T-helper 2 cell treated with Interferon-gamma antibody and Interleukin-4, amounts not matched to agents 100 ng/mL and 5 ng/mL, for 36 hours (primary cell): ENCODE data around the gene MACC1. TPM values are rescaled to one million over a fixed set of nuclear protein-coding genes. Genes with fewer than 3 reads are reported as not detected.

Source experiments
- intact Hi-C: fragments of 100-400 bp; cut with micrococcal nuclease; formaldehyde crosslinking; loops from one replicate; pipeline ENCODE4 v1.15.1; 2023
- total RNA-seq: library from RNA; stranded (reverse); gene quantifications from 2 replicates; pipeline ENCODE4 v1.2.3, GENCODE V29; 2022

The MACC1 gene
- total RNA-seq, 1 donor from 2014 or later: 0.02 TPM

GRCh38 chr7:20232848-20233247, 15.7 kb upstream of the MACC1 start:
- intact Hi-C loops: no loop called here

- intact Hi-C loops: no loop called here
Observed at GRCh38 chr7:20229646-20230500, 12.7 kb upstream of the MACC1 start.

GRCh38 chr7:20229081-20229480, 11.9 kb upstream of the MACC1 start:
- intact Hi-C loops: no loop called here

- intact Hi-C loops: no loop called here
Observed at GRCh38 chr7:20228654-20229053, 11.5 kb upstream of the MACC1 start.

- intact Hi-C loops: no loop called here
Observed at GRCh38 chr7:20227291-20227795, 10.2 kb upstream of the MACC1 start.

GRCh38 chr7:20226860-20227259, 9.7 kb upstream of the MACC1 start:
- intact Hi-C loops: no loop called here

GRCh38 chr7:20225384-20225783, 8.2 kb upstream of the MACC1 start:
- intact Hi-C loops: no loop called here

GRCh38 chr7:20224025-20224424, 6.8 kb upstream of the MACC1 start:
- intact Hi-C loops: no loop called here

- intact Hi-C loops: no loop called here
Observed at GRCh38 chr7:20223356-20223755, 6.2 kb upstream of the MACC1 start.

GRCh38 chr7:20222219-20222828, 5.1 kb upstream of the MACC1 start:
- intact Hi-C loops: no loop called here

GRCh38 chr7:20220921-20221547, 3.9 kb upstream of the MACC1 start:
- intact Hi-C loops: no loop called here

- intact Hi-C loops: no loop called here
Observed at GRCh38 chr7:20220293-20220761, 3.1 kb upstream of the MACC1 start.

- intact Hi-C loops: no loop called here
Observed at GRCh38 chr7:20219446-20220292, 2.5 kb upstream of the MACC1 start.

GRCh38 chr7:20219062-20219445, 1.9 kb upstream of the MACC1 start:
- intact Hi-C loops: no loop called here

GRCh38 chr7:20218279-20218678, 1.1 kb upstream of the MACC1 start:
- intact Hi-C loops: no loop called here

- intact Hi-C loops: no loop called here
Observed at GRCh38 chr7:20216406-20217036, 663 bp downstream of the MACC1 start.

- intact Hi-C loops: no loop called here
Observed at GRCh38 chr7:20214921-20215669, 2.1 kb downstream of the MACC1 start.

- intact Hi-C loops: no loop called here
Observed at GRCh38 chr7:20214132-20214531, 3.1 kb downstream of the MACC1 start.

GRCh38 chr7:20213378-20213777, 3.8 kb downstream of the MACC1 start:
- intact Hi-C loops: no loop called here

GRCh38 chr7:20211376-20211775, 5.8 kb downstream of the MACC1 start:
- intact Hi-C loops: no loop called here
